ENCODE measurements around the gene RANBP2. TPM values are rescaled to one million over a fixed set of nuclear protein-coding genes. Genes with fewer than 3 reads are reported as not detected.

RANBP2 gene
- total and polyA plus RNA-seq, 2 experiments from 2014 or later = 9.6 to 72.9 TPM

- no peak overlapping the region for H2AFZ ChIP-seq
- no peak for TF ChIP-seq EZH2 (IDR thresholded peaks at IDR 0.05; ENCODE audit: borderline replicate concordance)
- no peak for TF ChIP-seq EZH2phosphoT487 (IDR thresholded peaks at IDR 0.05; ENCODE audit: low read depth, severe bottlenecking, unreplicated experiment)
- TF ChIP-seq CTCF (IDR thresholded peaks at IDR 0.05; ENCODE audit: poor library complexity) = no peak
- H3K4me3 ChIP-seq = no peak overlapping the region
- no peaks in the 10 kb centered on the region for H3K9me2 ChIP-seq (replicated peaks; ENCODE audit: insufficient read depth)
- H3K27ac ChIP-seq = no peak overlapping the region
- no peaks in the 10 kb centered on the region for H3K36me3 ChIP-seq (replicated peaks; ENCODE audit: insufficient read depth, low read depth)
- DNase-seq (ENCODE audit: low spot score) = no peak
- no peaks in the 10 kb centered on the region for H4K20me1 ChIP-seq (ENCODE audit: insufficient read depth, poor library complexity, severe bottlenecking)
- no peaks in the 10 kb centered on the region for H3K27me3 ChIP-seq
- no peak overlapping the region for H3K4me2 ChIP-seq
- H3K79me2 ChIP-seq = peaks cover 24% of the 10 kb centered on the region
- no peaks in the 10 kb centered on the region for H3K4me1 ChIP-seq (ENCODE audit: insufficient read depth)
- H3K9me3 ChIP-seq (ENCODE audit: low read depth) = peaks cover 16% of the 10 kb centered on the region
- 69% methylated on average over 6 of the region's 6 CpGs for WGBS (ENCODE audit: low lambda C conversion rate, missing lambda C conversion rate)
Observed at GRCh38 chr2:108806371-108807113, 87.3 kb downstream of the RANBP2 start.

- Histone ChIP-seq H3K4me1 (ENCODE audit: insufficient read depth) (no peaks in the 10 kb centered on the region), H3K27ac (no peak overlapping the region), H2AFZ (no peak overlapping the region), H4K20me1 (ENCODE audit: insufficient read depth, poor library complexity, severe bottlenecking) (no peaks in the 10 kb centered on the region), H3K27me3 (no peaks in the 10 kb centered on the region), H3K4me3 (no peak overlapping the region), H3K4me2 (no peak overlapping the region), H3K36me3 (replicated peaks; ENCODE audit: insufficient read depth, low read depth) (no peaks in the 10 kb centered on the region), H3K9me3 (ENCODE audit: low read depth) (peaks cover 16% of the 10 kb centered on the region), H3K9me2 (replicated peaks; ENCODE audit: insufficient read depth) (no peaks in the 10 kb centered on the region), H3K79me2 (peaks cover 24% of the 10 kb centered on the region)
- TF ChIP-seq CTCF (IDR thresholded peaks at IDR 0.05; ENCODE audit: poor library complexity) (no peak), EZH2 (IDR thresholded peaks at IDR 0.05; ENCODE audit: borderline replicate concordance) (no peak), EZH2phosphoT487 (IDR thresholded peaks at IDR 0.05; ENCODE audit: low read depth, severe bottlenecking, unreplicated experiment) (no peak)
- WGBS (ENCODE audit: low lambda C conversion rate, missing lambda C conversion rate) = 100% methylated on average over 3 of the region's 3 CpGs
- no peak for DNase-seq (ENCODE audit: low spot score)
Observed at GRCh38 chr2:108809936-108810335, 90.7 kb downstream of the RANBP2 start.

- no peak for DNase-seq (ENCODE audit: low spot score)
- TF ChIP-seq CTCF (IDR thresholded peaks at IDR 0.05; ENCODE audit: poor library complexity) (no peak), EZH2phosphoT487 (IDR thresholded peaks at IDR 0.05; ENCODE audit: low read depth, severe bottlenecking, unreplicated experiment) (no peak), EZH2 (IDR thresholded peaks at IDR 0.05; ENCODE audit: borderline replicate concordance) (no peak)
- Histone ChIP-seq H3K9me3 (ENCODE audit: low read depth) (peaks cover 16% of the 10 kb centered on the region), H4K20me1 (ENCODE audit: insufficient read depth, poor library complexity, severe bottlenecking) (no peaks in the 10 kb centered on the region), H3K27me3 (no peaks in the 10 kb centered on the region), H3K36me3 (replicated peaks; ENCODE audit: insufficient read depth, low read depth) (no peaks in the 10 kb centered on the region), H3K4me2 (no peak overlapping the region), H3K9me2 (replicated peaks; ENCODE audit: insufficient read depth) (no peaks in the 10 kb centered on the region), H2AFZ (no peak overlapping the region), H3K4me3 (no peak overlapping the region), H3K4me1 (ENCODE audit: insufficient read depth) (no peaks in the 10 kb centered on the region), H3K27ac (no peak overlapping the region), H3K79me2 (peaks cover 24% of the 10 kb centered on the region)
- 99% methylated on average over 4 of the region's 4 CpGs for WGBS (ENCODE audit: low lambda C conversion rate, missing lambda C conversion rate)
Observed at GRCh38 chr2:108810993-108811957, 92.0 kb downstream of the RANBP2 start.
